ENCODE results near the gene ZEB1. TPM values are rescaled to one million over a fixed set of nuclear protein-coding genes. Genes with fewer than 3 reads are reported as not detected.

The ZEB1 gene
- total and polyA plus RNA-seq, 4 donors = 61.7 to 113 (median 101) TPM

DNA sequence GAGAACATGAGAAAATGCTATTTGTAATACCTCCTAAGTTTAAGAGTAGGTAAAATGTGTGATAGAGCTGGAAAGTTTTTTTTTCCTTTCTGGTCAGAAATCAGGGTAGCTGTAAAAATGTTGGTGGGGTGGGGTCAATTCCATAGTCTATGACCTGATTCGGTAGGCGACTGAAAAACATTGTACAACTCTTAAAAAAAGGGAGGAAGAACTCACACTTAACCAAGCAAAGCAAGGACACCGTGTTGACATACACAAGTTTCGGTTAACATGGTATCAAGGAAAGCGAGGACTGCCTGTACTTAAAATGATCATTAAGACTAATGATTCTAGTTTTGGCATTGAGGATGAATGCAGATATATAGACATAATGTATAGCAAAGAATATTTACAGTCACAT lies 1.8 kb upstream of the ZEB1 start:
- H3K4me3 ChIP-seq (ENCODE audit: low read depth, low read length) = no peak overlapping the region
- H3K9me3 ChIP-seq (ENCODE audit: control insufficient read depth, insufficient read depth, low read length) = no peaks in the 10 kb centered on the region
- no peak overlapping the region for H3K27ac ChIP-seq (ENCODE audit: low read depth, low read length)
- H3K4me1 ChIP-seq (ENCODE audit: control insufficient read depth, insufficient read depth, low read length) = peaks cover 5% of the 10 kb centered on the region
- H3K36me3 ChIP-seq (ENCODE audit: control insufficient read depth, insufficient read depth, low read length) = no peaks in the 10 kb centered on the region
- DNase-seq (ENCODE audit: low read depth in 4 of 6, low spot score in 6 of 6) = no peak
- WGBS (ENCODE audit: insufficient coverage) = no CpG with 5 or more reads among the region's 5 CpGs
- no peaks in the 10 kb centered on the region for H3K27me3 ChIP-seq (ENCODE audit: control insufficient read depth, insufficient read depth, low read length)

DNA sequence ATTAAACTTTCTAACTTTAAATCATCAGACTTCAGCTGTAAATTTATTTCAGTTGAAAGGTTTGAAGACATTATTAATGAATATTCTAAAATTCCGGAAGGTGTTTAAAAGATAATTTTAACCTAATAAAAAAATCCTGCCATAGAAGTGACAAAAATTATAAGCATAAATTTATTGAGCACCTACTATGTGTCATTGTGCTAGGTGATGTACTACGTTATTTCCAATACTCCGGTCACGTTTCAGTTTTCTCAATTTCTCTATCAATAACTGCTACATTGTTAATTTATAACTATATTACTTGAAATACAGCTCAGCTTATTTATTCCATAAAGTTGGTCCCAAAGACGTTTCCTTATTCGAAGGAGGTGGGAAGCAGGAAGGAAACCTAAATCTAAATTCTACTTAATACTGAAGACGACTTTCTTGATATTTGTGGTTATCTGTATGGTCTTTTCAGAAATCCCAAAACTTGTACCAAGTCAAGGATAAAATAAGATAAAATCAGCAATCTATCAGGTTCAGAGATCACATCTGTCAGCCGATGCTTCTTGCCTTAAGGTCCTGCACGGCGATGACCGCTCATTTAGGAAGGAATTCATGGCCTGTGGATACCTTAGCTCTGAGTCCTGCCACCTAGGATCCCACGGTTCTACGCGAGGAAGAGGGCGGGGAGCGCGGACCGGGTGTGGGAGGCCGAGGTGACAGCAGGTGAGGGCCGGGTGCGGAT lies 1.2 kb upstream of the ZEB1 start:
- Histone ChIP-seq H3K4me1 (ENCODE audit: control insufficient read depth, insufficient read depth, low read length) (peaks cover 5% of the 10 kb centered on the region), H3K9me3 (ENCODE audit: control insufficient read depth, insufficient read depth, low read length) (no peaks in the 10 kb centered on the region), H3K36me3 (ENCODE audit: control insufficient read depth, insufficient read depth, low read length) (no peaks in the 10 kb centered on the region), H3K27ac (ENCODE audit: low read depth, low read length) (peak overlapping the region; percentile 77), H3K27me3 (ENCODE audit: control insufficient read depth, insufficient read depth, low read length) (no peaks in the 10 kb centered on the region), H3K4me3 (ENCODE audit: low read depth, low read length) (peak overlapping the region; percentile 87)
- DNase-seq (ENCODE audit: low read depth in 4 of 6, low spot score in 6 of 6) = no peak
- 6% methylated on average over 14 of the region's 21 CpGs for WGBS (ENCODE audit: insufficient coverage)

DNA sequence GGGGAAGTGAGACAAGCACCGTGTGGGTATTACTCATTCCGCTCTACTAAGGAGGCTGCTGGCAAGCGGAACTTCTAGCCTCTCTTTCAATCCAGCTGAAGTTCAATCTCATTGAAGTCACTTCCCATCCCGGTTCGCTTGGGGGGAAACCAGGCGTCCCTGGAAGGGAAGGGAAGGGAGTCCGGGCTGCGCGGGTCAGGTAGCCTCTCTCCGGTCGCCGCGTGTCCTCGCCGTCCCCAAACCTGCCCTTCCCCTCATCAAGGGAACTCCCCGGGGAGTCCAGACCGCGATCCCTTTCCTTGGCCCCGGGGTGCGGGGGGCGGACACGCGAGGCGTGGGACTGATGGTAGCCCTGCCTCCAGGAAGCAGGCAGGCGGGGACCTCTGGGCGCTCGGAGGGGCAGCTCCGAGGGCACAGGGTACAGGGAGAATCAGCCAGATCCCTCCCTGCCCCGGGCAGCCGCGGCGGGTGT lies 598 bp upstream of the ZEB1 start:
- H3K4me3 ChIP-seq (ENCODE audit: low read depth, low read length) = peak overlapping the region; percentile 87
- H3K27me3 ChIP-seq (ENCODE audit: control insufficient read depth, insufficient read depth, low read length) = no peaks in the 10 kb centered on the region
- H3K27ac ChIP-seq (ENCODE audit: low read depth, low read length) = peak overlapping the region; percentile 77
- WGBS (ENCODE audit: insufficient coverage) = 0% methylated on average over 29 of the region's 32 CpGs
- no peaks in the 10 kb centered on the region for H3K9me3 ChIP-seq (ENCODE audit: control insufficient read depth, insufficient read depth, low read length)
- peak in 3 of 6 donors; percentile 22 to 64 (median 52) for DNase-seq (ENCODE audit: low read depth in 4 of 6, low spot score in 6 of 6)
- no peaks in the 10 kb centered on the region for H3K36me3 ChIP-seq (ENCODE audit: control insufficient read depth, insufficient read depth, low read length)
- H3K4me1 ChIP-seq (ENCODE audit: control insufficient read depth, insufficient read depth, low read length) = peaks cover 5% of the 10 kb centered on the region

DNA sequence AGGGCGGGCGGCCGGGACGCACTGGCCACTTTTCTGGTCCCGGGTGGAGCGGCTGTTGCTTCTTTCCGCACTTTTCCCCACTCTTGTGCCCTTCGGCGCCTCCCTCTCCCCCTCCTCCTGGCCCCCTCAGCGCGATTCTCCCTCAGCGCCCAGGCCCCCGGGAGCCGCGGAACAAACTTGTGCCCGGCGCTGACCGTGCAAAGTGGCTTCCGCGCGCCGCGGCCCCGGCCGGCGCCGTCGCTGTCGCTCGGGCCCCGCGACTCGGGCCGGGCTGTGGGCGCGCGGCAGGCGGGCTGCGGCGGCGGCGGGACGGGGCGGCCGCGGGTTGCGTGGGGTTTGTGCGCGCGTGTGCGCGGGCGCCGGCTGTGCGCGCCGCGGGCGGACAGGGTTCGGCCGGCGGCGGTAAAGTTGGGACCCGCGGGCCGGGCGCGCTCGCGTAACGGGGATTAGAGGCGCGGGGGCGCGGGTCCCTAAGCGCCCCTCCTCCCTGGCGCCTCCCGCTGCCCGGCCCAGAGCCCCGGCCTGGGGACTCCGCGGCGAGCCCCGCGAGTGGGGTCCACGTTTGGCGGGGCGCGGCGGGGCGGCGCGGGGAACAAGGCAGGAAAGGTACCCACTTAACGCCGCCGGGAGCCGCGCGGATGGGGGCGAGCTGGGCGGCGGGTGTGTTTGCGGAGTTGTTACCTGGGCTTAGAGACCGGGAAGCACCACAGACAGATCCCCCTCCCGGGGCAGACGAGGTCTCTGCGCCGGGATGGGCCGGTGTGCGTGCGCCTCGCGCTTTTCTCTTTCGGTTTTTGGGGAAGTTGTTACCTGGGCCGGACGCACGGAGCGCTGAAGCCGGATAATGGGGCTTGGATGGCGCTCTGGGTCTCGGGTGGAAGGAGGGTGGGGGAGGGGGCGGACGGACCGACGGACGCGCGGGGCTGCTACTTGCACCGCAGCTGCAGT lies 860 bp downstream of the ZEB1 start:
- Histone ChIP-seq H3K27me3 (ENCODE audit: control insufficient read depth, insufficient read depth, low read length) (no peaks in the 10 kb centered on the region), H3K9me3 (ENCODE audit: control insufficient read depth, insufficient read depth, low read length) (no peaks in the 10 kb centered on the region), H3K36me3 (ENCODE audit: control insufficient read depth, insufficient read depth, low read length) (no peaks in the 10 kb centered on the region), H3K4me1 (ENCODE audit: control insufficient read depth, insufficient read depth, low read length) (peaks cover 5% of the 10 kb centered on the region), H3K4me3 (ENCODE audit: low read depth, low read length) (peak overlapping the region; percentile 87), H3K27ac (ENCODE audit: low read depth, low read length) (peak overlapping the region; percentile 91)
- under 1% methylated on average over 125 of the region's 129 CpGs for WGBS (ENCODE audit: insufficient coverage)
- DNase-seq (ENCODE audit: low read depth in 4 of 6, low spot score in 6 of 6) = peak in 2 of 6 donors; percentile 9 to 72

DNA sequence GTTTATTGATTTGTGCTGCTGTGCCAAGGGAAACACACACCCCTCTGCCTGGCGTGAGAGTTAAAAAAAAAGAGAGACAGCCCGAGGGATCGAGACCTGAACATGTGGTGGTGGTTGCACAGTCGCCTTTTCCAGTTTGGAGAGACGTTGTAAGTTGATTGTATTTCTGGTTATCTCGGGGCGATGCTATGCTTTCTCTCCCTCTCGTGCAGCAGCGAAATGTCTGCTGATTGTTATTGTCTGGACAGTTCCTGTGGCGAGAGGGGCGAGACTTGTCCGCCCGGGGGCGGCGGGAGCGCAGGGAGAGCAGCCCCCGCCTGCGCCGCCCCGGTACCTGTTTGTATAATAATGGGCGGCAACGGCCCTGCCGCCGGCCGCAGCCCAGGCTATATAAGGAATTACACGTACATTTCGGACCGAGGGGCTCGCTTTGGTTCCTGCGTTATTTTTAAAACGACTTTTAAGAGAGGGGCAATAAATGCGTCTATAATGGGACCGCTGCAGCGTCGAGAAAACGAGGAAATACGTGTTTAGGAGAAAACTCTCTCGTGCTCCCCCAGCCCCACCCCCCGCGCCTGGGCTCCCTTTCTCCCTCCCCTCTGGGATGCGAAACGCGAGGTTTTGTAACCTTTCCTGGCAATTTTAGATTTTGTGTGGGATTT lies 1.7 kb downstream of the ZEB1 start:
- Histone ChIP-seq H3K27me3 (ENCODE audit: control insufficient read depth, insufficient read depth, low read length) (no peaks in the 10 kb centered on the region), H3K4me1 (ENCODE audit: control insufficient read depth, insufficient read depth, low read length) (peaks cover 5% of the 10 kb centered on the region), H3K27ac (ENCODE audit: low read depth, low read length) (peak overlapping the region; percentile 91), H3K4me3 (ENCODE audit: low read depth, low read length) (peak overlapping the region; percentile 87), H3K36me3 (ENCODE audit: control insufficient read depth, insufficient read depth, low read length) (no peaks in the 10 kb centered on the region), H3K9me3 (ENCODE audit: control insufficient read depth, insufficient read depth, low read length) (no peaks in the 10 kb centered on the region)
- DNase-seq (ENCODE audit: low read depth in 4 of 6, low spot score in 6 of 6) = peak in 4 of 6 donors; percentile 35 to 84 (median 70)
- 0% methylated on average over 31 of the region's 43 CpGs for WGBS (ENCODE audit: insufficient coverage)

- DNase-seq (ENCODE audit: low read depth in 4 of 6, low spot score in 6 of 6) = peak in 4 of 6 donors; percentile 35 to 90 (median 67)
- H3K27me3 ChIP-seq (ENCODE audit: control insufficient read depth, insufficient read depth, low read length) = no peaks in the 10 kb centered on the region
- H3K36me3 ChIP-seq (ENCODE audit: control insufficient read depth, insufficient read depth, low read length) = no peaks in the 10 kb centered on the region
- H3K9me3 ChIP-seq (ENCODE audit: control insufficient read depth, insufficient read depth, low read length) = no peaks in the 10 kb centered on the region
- WGBS (ENCODE audit: insufficient coverage) = 5% methylated on average over 6 of the region's 10 CpGs
- peaks cover 5% of the 10 kb centered on the region for H3K4me1 ChIP-seq (ENCODE audit: control insufficient read depth, insufficient read depth, low read length)
- H3K4me3 ChIP-seq (ENCODE audit: low read depth, low read length) = peak overlapping the region; percentile 87
- H3K27ac ChIP-seq (ENCODE audit: low read depth, low read length) = peak overlapping the region; percentile 91
Observed at GRCh38 chr10:31321396-31321941, 2.5 kb downstream of the ZEB1 start.

DNA sequence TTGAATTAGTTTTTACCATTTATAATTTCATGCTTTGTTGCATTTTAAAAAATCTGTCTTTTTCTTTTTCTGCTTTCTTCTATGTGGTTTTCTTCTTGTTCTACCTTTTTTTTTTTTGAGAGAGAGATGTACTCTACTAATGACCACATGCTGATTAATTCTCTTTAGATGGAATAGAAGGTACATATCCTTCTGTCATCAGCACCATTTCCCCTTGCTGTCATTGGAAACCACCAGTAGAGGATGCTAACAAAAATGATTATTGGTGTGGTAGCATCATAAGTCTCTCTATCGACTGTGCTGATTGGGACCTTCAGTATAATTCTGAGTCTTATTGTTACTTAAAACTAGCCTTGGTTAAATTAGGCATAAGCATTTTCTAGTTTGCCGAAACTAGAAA lies 3.6 kb downstream of the ZEB1 start:
- peak overlapping the region; percentile 87 for H3K4me3 ChIP-seq (ENCODE audit: low read depth, low read length)
- H3K4me1 ChIP-seq (ENCODE audit: control insufficient read depth, insufficient read depth, low read length) = peaks cover 5% of the 10 kb centered on the region
- H3K9me3 ChIP-seq (ENCODE audit: control insufficient read depth, insufficient read depth, low read length) = no peaks in the 10 kb centered on the region
- WGBS (ENCODE audit: insufficient coverage) = no CpG with 5 or more reads among the region's 2 CpGs
- no peaks in the 10 kb centered on the region for H3K36me3 ChIP-seq (ENCODE audit: control insufficient read depth, insufficient read depth, low read length)
- peak in 3 of 6 donors; percentile 42 to 90 (median 68) for DNase-seq (ENCODE audit: low read depth in 4 of 6, low spot score in 6 of 6)
- H3K27ac ChIP-seq (ENCODE audit: low read depth, low read length) = no peak overlapping the region
- H3K27me3 ChIP-seq (ENCODE audit: control insufficient read depth, insufficient read depth, low read length) = no peaks in the 10 kb centered on the region

GRCh38 chr10:31340343-31340742 lies 21.3 kb downstream of the ZEB1 start:
- no peak for DNase-seq (ENCODE audit: low read depth in 4 of 6, low spot score in 6 of 6)
- Histone ChIP-seq H3K9me3 (ENCODE audit: control insufficient read depth, insufficient read depth, low read length) (no peaks in the 10 kb centered on the region), H3K4me3 (ENCODE audit: low read depth, low read length) (no peak overlapping the region), H3K27me3 (ENCODE audit: control insufficient read depth, insufficient read depth, low read length) (no peaks in the 10 kb centered on the region), H3K36me3 (ENCODE audit: control insufficient read depth, insufficient read depth, low read length) (peaks cover 2% of the 10 kb centered on the region), H3K27ac (ENCODE audit: low read depth, low read length) (no peak overlapping the region), H3K4me1 (ENCODE audit: control insufficient read depth, insufficient read depth, low read length) (no peaks in the 10 kb centered on the region)

DNA sequence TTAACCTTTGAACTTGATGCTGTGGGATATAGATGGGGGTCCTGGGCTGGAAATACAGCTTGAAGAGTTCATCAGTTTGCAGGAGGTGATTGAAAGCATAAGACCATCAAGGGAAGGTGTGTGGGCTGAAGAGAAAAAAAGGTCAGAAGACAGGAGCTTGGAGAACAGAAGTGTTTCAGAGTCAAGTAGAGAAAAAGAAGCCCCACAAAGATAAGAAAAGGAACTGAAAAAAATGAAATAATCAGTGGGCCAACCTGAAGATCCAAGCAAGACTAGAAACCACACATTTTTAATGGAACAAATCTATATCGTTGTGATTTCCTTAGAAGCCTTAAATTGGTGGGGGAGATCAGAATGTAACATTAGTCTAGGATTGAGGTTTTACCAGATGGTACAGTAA lies 22.5 kb downstream of the ZEB1 start:
- Histone ChIP-seq H3K4me3 (ENCODE audit: low read depth, low read length) (no peak overlapping the region), H3K36me3 (ENCODE audit: control insufficient read depth, insufficient read depth, low read length) (peaks cover 2% of the 10 kb centered on the region), H3K9me3 (ENCODE audit: control insufficient read depth, insufficient read depth, low read length) (no peaks in the 10 kb centered on the region), H3K27ac (ENCODE audit: low read depth, low read length) (no peak overlapping the region), H3K27me3 (ENCODE audit: control insufficient read depth, insufficient read depth, low read length) (no peaks in the 10 kb centered on the region), H3K4me1 (ENCODE audit: control insufficient read depth, insufficient read depth, low read length) (no peaks in the 10 kb centered on the region)
- DNase-seq (ENCODE audit: low read depth in 4 of 6, low spot score in 6 of 6) = no peak
- WGBS (ENCODE audit: insufficient coverage) = no CpG with 5 or more reads among the region's 1 CpG
